Measurements from ENCODE around the gene COL24A1.

Gene COL24A1

GRCh38 chr1:86156566-86157455 lies at the start of gene COL24A1:
COL24A1 (minus strand) TSS chr1:86156772; CDS start chr1:86156396, 376 bp downstream.
- DNase-seq = no peak

GRCh38 chr1:86205741-86206140 lies 49.2 kb upstream of the COL24A1 start:
- DNase-seq = no peak

GRCh38 chr1:86202552-86203340 lies 46.2 kb upstream of the COL24A1 start:
- no peak for DNase-seq

GRCh38 chr1:86201311-86201710 lies 44.7 kb upstream of the COL24A1 start:
- no peak for DNase-seq

- no peak for DNase-seq
These were observed 44.3 kb upstream of the COL24A1 start for GRCh38 chr1:86200901-86201300.

GRCh38 chr1:86197206-86197855 lies 40.8 kb upstream of the COL24A1 start:
- DNase-seq = no peak

GRCh38 chr1:86195281-86195680 lies 38.7 kb upstream of the COL24A1 start:
- DNase-seq = no peak

- no peak for DNase-seq
These were observed 38.0 kb upstream of the COL24A1 start for GRCh38 chr1:86194491-86195034.

- no peak for DNase-seq
These were observed 35.8 kb upstream of the COL24A1 start for GRCh38 chr1:86192417-86192816.

- no peak for DNase-seq
These were observed 35.4 kb upstream of the COL24A1 start for GRCh38 chr1:86191958-86192357.

- DNase-seq = no peak
These were observed 34.3 kb upstream of the COL24A1 start for GRCh38 chr1:86190873-86191272.

- DNase-seq = no peak
These were observed 27.9 kb upstream of the COL24A1 start for GRCh38 chr1:86184426-86184825.

GRCh38 chr1:86183810-86184209 lies 27.2 kb upstream of the COL24A1 start:
- no peak for DNase-seq

GRCh38 chr1:86176226-86176625 lies 19.7 kb upstream of the COL24A1 start:
- no peak for DNase-seq

- DNase-seq = no peak
These were observed 19.2 kb upstream of the COL24A1 start for GRCh38 chr1:86175756-86176155.

- DNase-seq = no peak
These were observed 13.1 kb upstream of the COL24A1 start for GRCh38 chr1:86169625-86170024.

- no peak for DNase-seq
These were observed 3.2 kb upstream of the COL24A1 start for GRCh38 chr1:86159800-86160199.

- DNase-seq = no peak
These were observed 586 bp downstream of the COL24A1 start for GRCh38 chr1:86155807-86156565.

- DNase-seq = no peak
These were observed 1.3 kb downstream of the COL24A1 start for GRCh38 chr1:86155051-86155806.

- no peak for DNase-seq
These were observed 2.0 kb downstream of the COL24A1 start for GRCh38 chr1:86154571-86155050.

- no peak for DNase-seq
These were observed 2.7 kb downstream of the COL24A1 start for GRCh38 chr1:86153836-86154235.

Measured in CD4-positive, alpha-beta T cell treated with Interferon alpha-2 for 1 hour (primary cell).